ENCODE measurements around the gene RAD51B.

GRCh38 chr14:67941456-67942018 is 122.0 kb downstream of the RAD51B start:
- TF ChIP-seq ZBTB43 (CRISPR knock-in tag; conservative IDR thresholded peaks at IDR 0.05) (no peak), XRCC5 (optimal IDR thresholded peaks at IDR 0.05; ENCODE audit: low read length) (no peak), REST (IDR thresholded peaks at IDR 0.05; ENCODE audit: borderline replicate concordance in 1 of 2, low read depth in 1 of 2, low read length in 2 of 2) (no peak), EZH2 (conservative IDR thresholded peaks at IDR 0.05; ENCODE audit: low read depth, low read length) (no peak), SMARCE1 (IDR thresholded peaks at IDR 0.05; ENCODE audit: borderline replicate concordance) (no peak), HNRNPK (IDR thresholded peaks at IDR 0.05; ENCODE audit: low read depth, low read length, poor library complexity, severe bottlenecking) (no peak), ZNF224 (CRISPR knock-in tag; IDR thresholded peaks at IDR 0.05) (no peak), MYC (CRISPR knock-in tag; IDR thresholded peaks at IDR 0.05; ENCODE audit: borderline replicate concordance) (no peak), SNAI1 (CRISPR knock-in tag; IDR thresholded peaks at IDR 0.05; ENCODE audit: borderline replicate concordance) (no peak), CTCF (CRISPR knock-in tag; IDR thresholded peaks at IDR 0.05) (no peak), FOXA1 (IDR thresholded peaks at IDR 0.05) (no peak), FOXA1 (CRISPR knock-in tag; IDR thresholded peaks at IDR 0.05) (no peak), YY1 (IDR thresholded peaks at IDR 0.05; ENCODE audit: insufficient read depth, insufficient replicate concordance, low read depth, low read length) (no peak), ZSCAN30 (CRISPR knock-in tag; IDR thresholded peaks at IDR 0.05) (no peak)

Data from HepG2 (cell line).